GM21825 (cell line): ENCODE data around the gene CKAP2L.
A peak's percentile ranks its signal among the peaks of the same experiment; 100 is the strongest.
"Not testable (repeated sequence)": the region's sequence is repeated elsewhere in the genome, so short reads cannot be mapped to it uniquely, and the experiment has no call there.

Source experiments
- ATAC-seq: cut with Tn5 transposase; IDR thresholded peaks from one replicate; pipeline ENCODE4 v1.9.1; 2021; ENCODE audit warnings: mild to moderate bottlenecking, moderate library complexity; ENCODE audit not compliant: unreplicated experiment

CKAP2L gene

GRCh38 chr2:112728029-112728362 lies 36.4 kb downstream of the CKAP2L start:
- ATAC-seq: no peak

GRCh38 chr2:112727276-112728028 lies 37.0 kb downstream of the CKAP2L start:
- no peak for ATAC-seq

DNA sequence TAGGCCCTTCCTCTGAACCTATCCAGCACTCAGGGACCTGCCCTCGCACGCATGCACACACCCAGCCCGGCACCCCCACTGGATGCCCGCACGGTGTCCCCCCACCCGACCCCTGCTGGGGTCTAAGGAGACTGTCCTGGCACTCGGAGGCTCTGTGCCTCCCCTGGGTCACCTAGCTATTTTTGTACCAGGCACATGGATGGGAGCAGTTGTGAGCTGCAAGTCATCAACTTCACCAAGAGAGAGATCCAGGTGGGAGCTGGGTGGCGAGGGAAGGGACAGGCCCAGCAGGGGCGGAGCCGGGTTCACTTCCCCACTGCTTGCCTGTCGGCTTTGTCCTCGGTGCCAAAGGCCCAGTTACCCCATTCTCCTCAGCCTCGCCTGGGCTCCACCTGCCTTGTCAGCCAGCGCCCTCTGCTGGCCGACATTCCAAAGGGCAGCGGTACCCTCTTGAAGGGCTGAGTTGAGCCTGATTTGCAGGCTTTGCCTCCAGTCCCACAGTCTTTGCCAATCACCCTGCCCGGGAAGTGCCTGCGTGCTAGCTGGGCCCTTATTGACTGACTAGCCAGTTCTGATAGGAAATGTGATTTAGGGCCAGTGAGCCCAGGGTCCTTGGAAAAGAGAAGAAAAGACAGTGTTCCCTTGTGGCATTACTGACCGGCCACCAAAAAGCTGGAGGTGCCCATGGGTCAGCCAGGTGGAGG lies 37.8 kb downstream of the CKAP2L start:
- ATAC-seq: peak; percentile 69

GRCh38 chr2:112725545-112726457 lies 38.6 kb downstream of the CKAP2L start:
- peak; percentile 42 for ATAC-seq

GRCh38 chr2:112724591-112725525 lies 39.6 kb downstream of the CKAP2L start:
- ATAC-seq: no peak

- no peak for ATAC-seq
These were observed 40.4 kb downstream of the CKAP2L start for GRCh38 chr2:112723995-112724394.

GRCh38 chr2:112723547-112723940 lies 40.9 kb downstream of the CKAP2L start:
- no peak for ATAC-seq

- ATAC-seq: no peak
These were observed 41.4 kb downstream of the CKAP2L start for GRCh38 chr2:112722816-112723546.

- no peak for ATAC-seq
These were observed 42.4 kb downstream of the CKAP2L start for GRCh38 chr2:112721819-112722522.

DNA sequence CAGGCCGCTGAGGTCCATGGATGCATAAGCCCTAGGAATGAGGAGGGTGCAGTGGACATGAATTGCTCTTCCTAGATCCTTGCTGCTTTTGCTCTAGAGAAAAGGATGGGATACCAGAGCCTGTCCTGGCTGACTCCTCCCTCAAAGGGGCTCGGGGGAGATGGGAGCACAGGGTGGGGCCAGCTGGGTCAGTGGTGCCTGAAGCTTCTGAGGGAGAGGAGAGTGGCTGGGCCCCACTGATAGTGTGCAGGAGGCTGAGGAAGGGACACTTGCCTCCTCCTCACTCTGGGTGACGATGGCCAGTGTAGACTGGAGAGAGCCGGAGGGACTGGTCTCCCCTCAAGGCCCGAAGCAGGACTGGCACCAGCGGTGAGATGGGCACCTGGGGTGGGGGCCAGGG lies 43.6 kb downstream of the CKAP2L start, which contains the start of gene NT5DC4:
Gene NT5DC4 (plus strand): TSS at position 236 of the 400 bp plus-strand sequence. CDS start 60 bp downstream, at position 296.
- ATAC-seq: no peak

GRCh38 chr2:112718863-112719370 lies 45.5 kb downstream of the CKAP2L start:
- no peak for ATAC-seq

- not testable (repeated sequence) for ATAC-seq
These were observed 47.5 kb downstream of the CKAP2L start for GRCh38 chr2:112716826-112717352.

- ATAC-seq: not testable (repeated sequence)
These were observed 48.3 kb downstream of the CKAP2L start for GRCh38 chr2:112716094-112716493.

GRCh38 chr2:112714836-112715631 lies 49.4 kb downstream of the CKAP2L start:
- ATAC-seq: no peak

- no peak for ATAC-seq
These were observed 50.1 kb downstream of the CKAP2L start for GRCh38 chr2:112714331-112714730.

DNA sequence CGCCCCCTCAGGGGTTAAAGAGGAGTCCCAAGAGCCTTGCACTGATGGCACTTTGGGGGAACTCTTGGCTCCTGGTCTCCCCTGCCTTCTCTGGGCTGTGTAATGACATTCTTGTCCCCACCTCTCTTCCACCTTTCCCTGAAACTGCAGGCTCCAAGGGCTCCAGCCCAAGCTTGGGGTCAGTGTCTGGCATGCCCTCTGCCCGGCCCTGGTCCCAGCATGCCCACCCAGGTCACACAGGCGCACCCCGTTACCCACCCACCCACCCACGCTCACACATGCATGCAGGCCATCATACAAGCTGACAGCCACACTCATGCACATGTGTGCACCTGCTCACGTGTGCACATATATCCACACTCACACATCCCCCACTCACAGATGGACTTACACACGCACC lies 50.5 kb downstream of the CKAP2L start:
- ATAC-seq: no peak

- no peak for ATAC-seq
These were observed 50.9 kb downstream of the CKAP2L start for GRCh38 chr2:112713585-112713925.
